22Rv1 (cell line): ENCODE data around the gene SLC2A8.

Experiments
- ZFX ChIP-seq: fragments of 450-650 bp; IDR thresholded peaks from 2 replicates; pipeline ENCODE4 v1.6.1; 2017; ENCODE audit warnings: antibody characterized with exemption, borderline replicate concordance
- TF ChIP-seq, protein P1 (sequence below): fragments of 450-650 bp; IDR thresholded peaks from 2 replicates; pipeline ENCODE4 v1.5.1; 2017; ENCODE audit warnings: mild to moderate bottlenecking

DNA sequence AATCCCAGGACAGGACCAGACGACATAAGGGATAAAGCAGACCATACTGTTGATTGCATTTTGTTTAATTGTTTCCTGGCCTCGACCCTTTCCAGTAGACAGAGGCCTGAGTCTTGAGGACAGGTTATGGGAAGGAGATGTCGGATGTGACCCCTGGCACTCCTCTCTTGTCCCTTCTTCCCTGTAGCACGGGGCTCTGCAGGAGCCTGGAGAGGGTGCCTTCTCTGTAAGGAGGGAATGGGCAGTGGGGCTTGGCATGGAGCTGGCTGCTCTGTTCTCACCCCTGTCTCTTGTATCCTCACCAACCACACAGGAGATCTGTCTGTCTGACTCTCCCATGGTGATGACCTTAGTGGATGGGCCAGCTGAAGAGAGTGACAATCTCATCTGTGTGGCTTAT, 40.1 kb upstream of the SLC2A8 start:
- TF ChIP-seq, protein P1, sequence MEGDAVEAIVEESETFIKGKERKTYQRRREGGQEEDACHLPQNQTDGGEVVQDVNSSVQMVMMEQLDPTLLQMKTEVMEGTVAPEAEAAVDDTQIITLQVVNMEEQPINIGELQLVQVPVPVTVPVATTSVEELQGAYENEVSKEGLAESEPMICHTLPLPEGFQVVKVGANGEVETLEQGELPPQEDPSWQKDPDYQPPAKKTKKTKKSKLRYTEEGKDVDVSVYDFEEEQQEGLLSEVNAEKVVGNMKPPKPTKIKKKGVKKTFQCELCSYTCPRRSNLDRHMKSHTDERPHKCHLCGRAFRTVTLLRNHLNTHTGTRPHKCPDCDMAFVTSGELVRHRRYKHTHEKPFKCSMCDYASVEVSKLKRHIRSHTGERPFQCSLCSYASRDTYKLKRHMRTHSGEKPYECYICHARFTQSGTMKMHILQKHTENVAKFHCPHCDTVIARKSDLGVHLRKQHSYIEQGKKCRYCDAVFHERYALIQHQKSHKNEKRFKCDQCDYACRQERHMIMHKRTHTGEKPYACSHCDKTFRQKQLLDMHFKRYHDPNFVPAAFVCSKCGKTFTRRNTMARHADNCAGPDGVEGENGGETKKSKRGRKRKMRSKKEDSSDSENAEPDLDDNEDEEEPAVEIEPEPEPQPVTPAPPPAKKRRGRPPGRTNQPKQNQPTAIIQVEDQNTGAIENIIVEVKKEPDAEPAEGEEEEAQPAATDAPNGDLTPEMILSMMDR, result no peak
- TF ChIP-seq ZFX, result no peak
